ENCODE measurements around the gene FYN.

The FYN gene

GRCh38 chr6:111805511-111806164 is 67.6 kb downstream of the FYN start:
- DNase-seq = peak; percentile 86

GRCh38 chr6:111804627-111805235 is 68.5 kb downstream of the FYN start:
- DNase-seq = peak; percentile 84

GRCh38 chr6:111803804-111804203 is 69.4 kb downstream of the FYN start:
- no peak for DNase-seq

GRCh38 chr6:111803371-111803770 is 69.9 kb downstream of the FYN start:
- DNase-seq = peak; percentile 39

GRCh38 chr6:111802720-111803330 is 70.4 kb downstream of the FYN start:
- no peak for DNase-seq

GRCh38 chr6:111802015-111802414 is 71.2 kb downstream of the FYN start:
- DNase-seq = no peak

GRCh38 chr6:111800821-111801220 is 72.4 kb downstream of the FYN start:
- no peak for DNase-seq

GRCh38 chr6:111800259-111800765 is 72.9 kb downstream of the FYN start:
- DNase-seq = no peak

GRCh38 chr6:111799576-111800258 is 73.5 kb downstream of the FYN start:
- DNase-seq = no peak

- DNase-seq = no peak
Measured at GRCh38 chr6:111798281-111798725, 74.9 kb downstream of the FYN start.

GRCh38 chr6:111796310-111796918 is 76.8 kb downstream of the FYN start:
- no peak for DNase-seq

GRCh38 chr6:111795558-111795957 is 77.7 kb downstream of the FYN start:
- DNase-seq = no peak

GRCh38 chr6:111794727-111795452 is 78.4 kb downstream of the FYN start:
- DNase-seq = peak; percentile 69

GRCh38 chr6:111794300-111794699 is 79.0 kb downstream of the FYN start:
- no peak for DNase-seq

GRCh38 chr6:111793711-111794111 is 79.5 kb downstream of the FYN start:
- peak; percentile 81 for DNase-seq

- no peak for DNase-seq
Measured at GRCh38 chr6:111792914-111793700, 80.1 kb downstream of the FYN start.

GRCh38 chr6:111792241-111792640 is 81.0 kb downstream of the FYN start:
- DNase-seq = no peak

GRCh38 chr6:111791415-111791814 is 81.8 kb downstream of the FYN start:
- no peak for DNase-seq

GRCh38 chr6:111789598-111789997 is 83.7 kb downstream of the FYN start:
- DNase-seq = no peak

GRCh38 chr6:111788379-111789276 is 84.6 kb downstream of the FYN start:
- no peak for DNase-seq

Measured in activated CD4-positive, alpha-beta T cell treated with anti-CD3 and anti-CD28 coated beads, Interleukin-2, Interleukin-6, amounts not matched to agents 100 ng/mL and 50 ng/mL, durations not matched to agents 16 hours and 8 hours (primary cell).